OCI-LY1 (cell line): ENCODE results near the gene SEMA3C.

ENCODE experiments used
- H2AFZ ChIP-seq: fragments of 200-600 bp; sonication (generic), shearing (Covaris generic); 2 replicates; pipeline ENCODE4 v1.6.0; 2014; ENCODE audit warnings: antibody characterized with exemption, mild to moderate bottlenecking, low read length
- H3F3A ChIP-seq: fragments of 200-600 bp; sonication (generic), shearing (Covaris generic); 2 replicates; pipeline ENCODE4 v1.6.0; 2014; ENCODE audit warnings: mild to moderate bottlenecking, antibody characterized with exemption, low read length, moderate library complexity; ENCODE audit not compliant: insufficient read depth
- H3K27ac ChIP-seq: fragments of 200-600 bp; sonication (generic); 2 replicates; pipeline ENCODE4 v1.5.1; 2014; ENCODE audit warnings: low read length, mixed run types, mild to moderate bottlenecking, low read depth; ENCODE audit not compliant: poor library complexity, severe bottlenecking
- H3K27me3 ChIP-seq: fragments of 200-600 bp; sonication (generic); 2 replicates; pipeline ENCODE4 v1.6.0; 2014; ENCODE audit warnings: antibody characterized with exemption, mild to moderate bottlenecking, low read length, moderate library complexity; ENCODE audit not compliant: insufficient read depth
- H3K36me3 ChIP-seq: fragments of 200-600 bp; sonication (generic); 2 replicates; pipeline ENCODE4 v1.6.1; 2014; ENCODE audit warnings: mild to moderate bottlenecking, antibody characterized with exemption, low read length, moderate library complexity, mixed read lengths; ENCODE audit not compliant: insufficient read depth
- H3K4me1 ChIP-seq: fragments of 200-600 bp; sonication (generic); 2 replicates; pipeline ENCODE4 v1.5.1; 2014; ENCODE audit warnings: mild to moderate bottlenecking, low read length, moderate library complexity; ENCODE audit not compliant: insufficient read depth, severe bottlenecking
- H3K4me2 ChIP-seq: fragments of 200-600 bp; sonication (generic), shearing (Covaris generic); 2 replicates; pipeline ENCODE4 v1.6.1; 2014; ENCODE audit warnings: low read length
- H3K4me3 ChIP-seq: fragments of 200-600 bp; sonication (generic); 2 replicates; pipeline ENCODE4 v1.5.1; 2014; ENCODE audit warnings: low read length, low read depth, mild to moderate bottlenecking, mixed read lengths; ENCODE audit not compliant: poor library complexity, severe bottlenecking
- H3K79me2 ChIP-seq: fragments of 200-600 bp; shearing (Covaris generic); 2 replicates; pipeline ENCODE4 v1.6.1; 2016; ENCODE audit warnings: mixed run types, low read length, mixed read lengths; ENCODE audit not compliant: insufficient read depth
- H3K9ac ChIP-seq: fragments of 200-600 bp; sonication (generic), shearing (Covaris generic); 2 replicates; pipeline ENCODE4 v1.6.1; 2014; ENCODE audit warnings: mild to moderate bottlenecking, low read length, mixed read lengths
- H3K9me2 ChIP-seq: fragments of 200-600 bp; sonication (generic), shearing (Covaris generic); 2 replicates; pipeline ENCODE4 v1.6.1; 2014; ENCODE audit warnings: low read depth, mild to moderate bottlenecking, low read length, mixed read lengths
- H3K9me3 ChIP-seq: fragments of 200-600 bp; shearing (Covaris generic); 2 replicates; pipeline ENCODE4 v1.6.1; 2014; ENCODE audit warnings: low read length, mixed read lengths
- H4K20me1 ChIP-seq: fragments of 200-600 bp; sonication (generic), shearing (Covaris generic); 2 replicates; pipeline ENCODE4 v1.6.0; 2016; ENCODE audit warnings: mild to moderate bottlenecking, low read length; ENCODE audit not compliant: insufficient read depth
- CTCF ChIP-seq: fragments of 200-600 bp; sonication (generic), shearing (Covaris generic); IDR thresholded peaks from 2 replicates; pipeline ENCODE4 v1.5.1; 2017; ENCODE audit warnings: mild to moderate bottlenecking, antibody characterized with exemption, low read length, moderate library complexity, mixed read lengths
- EZH2 ChIP-seq: fragments of 200-600 bp; sonication (generic), shearing (Covaris generic); IDR thresholded peaks from 2 replicates; pipeline ENCODE4 v1.8.0; 2017; ENCODE audit warnings: borderline replicate concordance, mixed run types, mild to moderate bottlenecking, antibody characterized with exemption, low read length, moderate library complexity, mixed read lengths

The SEMA3C gene

DNA sequence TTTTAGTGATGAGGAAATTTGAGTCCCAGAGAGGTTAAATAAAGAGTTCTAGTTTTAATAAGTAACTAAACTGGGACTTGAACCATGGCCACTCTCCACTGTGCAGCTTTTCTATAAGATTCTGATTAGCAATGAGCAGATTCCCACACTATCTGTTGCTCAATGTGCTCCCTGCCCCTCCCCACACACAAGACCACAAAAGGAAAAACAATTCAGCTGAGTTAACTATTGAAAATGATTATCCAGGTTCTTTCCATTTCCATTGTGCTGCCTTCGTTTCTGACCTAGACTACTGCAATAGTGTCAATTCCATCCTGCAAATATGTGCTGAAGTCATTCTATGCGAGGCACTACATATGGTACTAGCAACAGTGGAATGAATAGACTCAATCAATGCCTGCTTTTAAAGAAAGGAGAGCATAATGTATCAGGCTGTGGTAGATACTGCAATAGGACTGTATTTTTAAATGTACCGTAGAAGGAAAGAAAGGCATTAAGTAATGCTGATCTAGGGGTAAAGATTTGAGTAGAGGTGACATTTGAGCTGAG, 97.0 kb downstream of the SEMA3C start:
- no peaks in the 10 kb centered on the region for H3K9me2 ChIP-seq
- no peak overlapping the region for H3K27ac ChIP-seq
- H3F3A ChIP-seq, result no peaks in the 10 kb centered on the region
- no peak overlapping the region for H3K4me2 ChIP-seq
- H4K20me1 ChIP-seq, result no peaks in the 10 kb centered on the region
- no peaks in the 10 kb centered on the region for H3K79me2 ChIP-seq
- no peak overlapping the region for H3K9ac ChIP-seq
- no peaks in the 10 kb centered on the region for H3K27me3 ChIP-seq
- no peaks in the 10 kb centered on the region for H3K36me3 ChIP-seq
- H2AFZ ChIP-seq, result no peak overlapping the region
- H3K4me3 ChIP-seq, result no peak overlapping the region
- TF ChIP-seq CTCF (no peak), EZH2 (no peak)
- H3K9me3 ChIP-seq, result no peaks in the 10 kb centered on the region
- H3K4me1 ChIP-seq, result no peaks in the 10 kb centered on the region

GRCh38 chr7:80819503-80819902, 99.3 kb downstream of the SEMA3C start:
- no peaks in the 10 kb centered on the region for H3K9me3 ChIP-seq
- H3K4me1 ChIP-seq, result no peaks in the 10 kb centered on the region
- no peaks in the 10 kb centered on the region for H3K27me3 ChIP-seq
- H3K4me3 ChIP-seq, result no peak overlapping the region
- H3K79me2 ChIP-seq, result no peaks in the 10 kb centered on the region
- no peaks in the 10 kb centered on the region for H3K36me3 ChIP-seq
- H3K9ac ChIP-seq, result no peak overlapping the region
- no peak overlapping the region for H3K27ac ChIP-seq
- no peaks in the 10 kb centered on the region for H3F3A ChIP-seq
- H3K4me2 ChIP-seq, result no peak overlapping the region
- H3K9me2 ChIP-seq, result no peaks in the 10 kb centered on the region
- no peak overlapping the region for H2AFZ ChIP-seq
- no peak for TF ChIP-seq EZH2
- TF ChIP-seq CTCF, result no peak
- no peaks in the 10 kb centered on the region for H4K20me1 ChIP-seq

DNA sequence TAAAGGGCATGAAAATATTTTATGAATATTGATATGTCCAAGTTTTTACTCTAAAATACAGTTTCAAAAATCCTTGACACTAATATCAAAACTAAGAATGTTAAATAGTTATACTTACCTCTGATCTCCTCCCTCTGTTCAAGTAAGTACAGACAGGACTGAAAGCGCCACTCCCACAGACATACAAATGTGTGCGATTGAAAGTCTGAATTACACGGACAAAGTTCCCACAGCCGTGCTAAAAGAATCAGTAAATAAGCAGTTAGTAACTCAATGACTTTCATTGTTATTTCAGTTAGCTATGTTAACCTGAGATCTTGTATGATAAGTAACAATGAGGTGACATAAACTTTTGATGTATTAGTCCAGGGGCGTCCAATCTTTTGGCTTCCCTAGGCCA, 100.7 kb downstream of the SEMA3C start:
- Histone ChIP-seq H3K4me1 (no peaks in the 10 kb centered on the region), H3K9me3 (no peaks in the 10 kb centered on the region), H3K27me3 (no peaks in the 10 kb centered on the region), H3K4me2 (no peak overlapping the region), H4K20me1 (no peaks in the 10 kb centered on the region), H3F3A (no peaks in the 10 kb centered on the region), H3K9me2 (no peaks in the 10 kb centered on the region), H3K27ac (no peak overlapping the region), H2AFZ (no peak overlapping the region), H3K79me2 (no peaks in the 10 kb centered on the region), H3K36me3 (no peaks in the 10 kb centered on the region), H3K9ac (no peak overlapping the region), H3K4me3 (no peak overlapping the region)
- TF ChIP-seq CTCF (no peak), EZH2 (no peak)
